ENCODE data around the gene TRMT5.

TRMT5 gene

DNA sequence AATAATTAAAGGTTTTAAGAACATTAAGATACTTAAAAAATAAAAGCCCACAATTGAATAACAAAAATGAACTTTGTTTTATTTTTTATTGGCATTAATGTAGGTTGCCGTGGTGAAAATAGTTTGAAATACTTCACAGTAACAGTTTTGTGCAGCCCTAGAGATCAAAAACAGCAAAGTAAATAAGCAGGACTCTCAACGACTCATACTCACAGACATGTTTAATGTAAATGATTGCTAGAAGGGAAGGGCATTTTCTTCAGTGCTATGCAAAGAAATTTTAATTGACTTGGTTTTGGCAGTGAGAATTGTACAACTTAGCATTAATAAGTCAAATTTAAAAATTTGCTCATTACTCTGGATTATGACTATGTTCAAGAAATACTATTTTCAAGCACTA lies 16.0 kb downstream of the TRMT5 start:
- Histone ChIP-seq H3K27ac (ENCODE audit: low read depth, low read length) (no peak overlapping the region), H3K4me3 (ENCODE audit: low read length) (no peak overlapping the region), H3K27me3 (ENCODE audit: insufficient read depth, low read length) (no peaks in the 10 kb centered on the region), H3K9me3 (ENCODE audit: insufficient read depth, low read depth, low read length) (no peaks in the 10 kb centered on the region), H3K9ac (ENCODE audit: low read depth, low read length) (no peak overlapping the region), H3K4me1 (ENCODE audit: insufficient read depth, low read length) (no peaks in the 10 kb centered on the region), H3K36me3 (ENCODE audit: insufficient read depth, low read length) (no peaks in the 10 kb centered on the region)
- 77% methylated on average over 2 of the region's 2 CpGs for WGBS

DNA sequence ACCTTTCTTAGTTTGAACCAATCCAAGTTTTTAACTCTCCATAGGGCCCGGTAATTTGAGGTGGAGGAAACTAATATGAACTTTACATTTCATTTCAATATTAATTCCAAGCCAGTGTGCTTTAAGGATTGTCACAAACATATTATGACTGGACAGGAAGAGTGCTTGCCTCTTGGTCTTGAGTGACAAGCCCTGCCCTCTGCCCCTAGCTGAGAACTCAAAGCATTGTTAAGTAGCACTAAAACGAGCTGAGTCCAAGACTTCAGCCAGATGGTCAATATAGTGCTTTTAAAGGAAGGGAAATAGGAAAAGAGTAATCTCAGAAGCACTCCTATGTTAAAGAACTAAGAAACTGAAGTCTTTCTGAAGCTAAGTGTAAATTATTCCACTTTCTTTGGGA lies 17.1 kb downstream of the TRMT5 start:
- H3K27ac ChIP-seq (ENCODE audit: low read depth, low read length), result 0 out of 2 replicates have a peak overlapping the region, but pooled peaks have one; percentile 23
- no peaks in the 10 kb centered on the region for H3K4me1 ChIP-seq (ENCODE audit: insufficient read depth, low read length)
- no peaks in the 10 kb centered on the region for H3K9me3 ChIP-seq (ENCODE audit: insufficient read depth, low read depth, low read length)
- H3K27me3 ChIP-seq (ENCODE audit: insufficient read depth, low read length), result no peaks in the 10 kb centered on the region
- H3K36me3 ChIP-seq (ENCODE audit: insufficient read depth, low read length), result no peaks in the 10 kb centered on the region
- no peak overlapping the region for H3K4me3 ChIP-seq (ENCODE audit: low read length)
- H3K9ac ChIP-seq (ENCODE audit: low read depth, low read length), result no peak overlapping the region
- WGBS, result 68% methylated on average over 1 of the region's 2 CpGs

- Histone ChIP-seq H3K27me3 (ENCODE audit: insufficient read depth, low read length) (no peaks in the 10 kb centered on the region), H3K27ac (ENCODE audit: low read depth, low read length) (no peak overlapping the region), H3K36me3 (ENCODE audit: insufficient read depth, low read length) (peaks cover 4% of the 10 kb centered on the region), H3K4me3 (ENCODE audit: low read length) (no peak overlapping the region), H3K4me1 (ENCODE audit: insufficient read depth, low read length) (no peaks in the 10 kb centered on the region), H3K9me3 (ENCODE audit: insufficient read depth, low read depth, low read length) (peaks cover 34% of the 10 kb centered on the region), H3K9ac (ENCODE audit: low read depth, low read length) (no peak overlapping the region)
Observed at GRCh38 chr14:60958146-60958545, 22.7 kb downstream of the TRMT5 start.

GRCh38 chr14:60956632-60957031 lies 24.2 kb downstream of the TRMT5 start:
- Histone ChIP-seq H3K9me3 (ENCODE audit: insufficient read depth, low read depth, low read length) (peaks cover 34% of the 10 kb centered on the region), H3K4me1 (ENCODE audit: insufficient read depth, low read length) (no peaks in the 10 kb centered on the region), H3K27ac (ENCODE audit: low read depth, low read length) (no peak overlapping the region), H3K27me3 (ENCODE audit: insufficient read depth, low read length) (no peaks in the 10 kb centered on the region), H3K36me3 (ENCODE audit: insufficient read depth, low read length) (peaks cover 4% of the 10 kb centered on the region), H3K9ac (ENCODE audit: low read depth, low read length) (no peak overlapping the region), H3K4me3 (ENCODE audit: low read length) (no peak overlapping the region)
- no CpG with 5 or more reads among the region's 1 CpG for WGBS

- H3K27me3 ChIP-seq (ENCODE audit: insufficient read depth, low read length), result no peaks in the 10 kb centered on the region
- H3K9ac ChIP-seq (ENCODE audit: low read depth, low read length), result no peak overlapping the region
- WGBS, result 100% methylated on average over 2 of the region's 4 CpGs
- peaks cover 34% of the 10 kb centered on the region for H3K9me3 ChIP-seq (ENCODE audit: insufficient read depth, low read depth, low read length)
- H3K4me1 ChIP-seq (ENCODE audit: insufficient read depth, low read length), result no peaks in the 10 kb centered on the region
- H3K36me3 ChIP-seq (ENCODE audit: insufficient read depth, low read length), result peaks cover 4% of the 10 kb centered on the region
- H3K27ac ChIP-seq (ENCODE audit: low read depth, low read length), result no peak overlapping the region
- no peak overlapping the region for H3K4me3 ChIP-seq (ENCODE audit: low read length)
Observed at GRCh38 chr14:60956202-60956601, 24.7 kb downstream of the TRMT5 start.

- H3K4me3 ChIP-seq (ENCODE audit: low read length), result no peak overlapping the region
- H3K9ac ChIP-seq (ENCODE audit: low read depth, low read length), result no peak overlapping the region
- no peaks in the 10 kb centered on the region for H3K27me3 ChIP-seq (ENCODE audit: insufficient read depth, low read length)
- no peak overlapping the region for H3K27ac ChIP-seq (ENCODE audit: low read depth, low read length)
- peaks cover 21% of the 10 kb centered on the region; the same call in 1 of the 2 replicates for H3K9me3 ChIP-seq (ENCODE audit: insufficient read depth, low read depth, low read length)
- no peaks in the 10 kb centered on the region for H3K4me1 ChIP-seq (ENCODE audit: insufficient read depth, low read length)
- 95% methylated on average over 2 of the region's 3 CpGs for WGBS
- H3K36me3 ChIP-seq (ENCODE audit: insufficient read depth, low read length), result peaks cover 3% of the 10 kb centered on the region
Observed at GRCh38 chr14:60951776-60952435, 29.0 kb downstream of the TRMT5 start.

DNA sequence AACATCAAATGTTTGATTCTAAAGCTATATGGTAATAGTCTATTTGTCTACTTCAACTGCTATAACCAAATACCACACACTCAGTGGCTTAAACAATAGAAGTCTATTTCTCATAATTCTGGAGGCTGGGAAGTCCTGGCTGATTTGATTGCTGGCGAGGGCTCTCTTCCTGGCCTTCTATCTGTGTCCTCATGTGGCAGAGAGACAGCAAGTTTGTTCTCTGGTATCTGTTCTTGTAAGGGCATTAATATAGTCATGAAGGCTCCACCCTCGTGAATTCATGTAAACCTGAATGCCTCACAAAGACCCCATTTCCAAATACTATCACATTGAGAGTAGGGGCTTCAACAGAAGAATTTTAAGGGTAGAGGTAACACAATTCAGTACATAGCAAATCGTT lies 34.1 kb downstream of the TRMT5 start:
- no peaks in the 10 kb centered on the region for H3K9me3 ChIP-seq (ENCODE audit: insufficient read depth, low read depth, low read length)
- no peak overlapping the region for H3K27ac ChIP-seq (ENCODE audit: low read depth, low read length)
- H3K9ac ChIP-seq (ENCODE audit: low read depth, low read length), result no peak overlapping the region
- no peaks in the 10 kb centered on the region for H3K27me3 ChIP-seq (ENCODE audit: insufficient read depth, low read length)
- peaks cover 15% of the 10 kb centered on the region; the same call in 1 of the 2 replicates for H3K4me1 ChIP-seq (ENCODE audit: insufficient read depth, low read length)
- 83% methylated on average over 2 of the region's 3 CpGs for WGBS
- no peaks in the 10 kb centered on the region for H3K36me3 ChIP-seq (ENCODE audit: insufficient read depth, low read length)
- H3K4me3 ChIP-seq (ENCODE audit: low read length), result no peak overlapping the region

DNA sequence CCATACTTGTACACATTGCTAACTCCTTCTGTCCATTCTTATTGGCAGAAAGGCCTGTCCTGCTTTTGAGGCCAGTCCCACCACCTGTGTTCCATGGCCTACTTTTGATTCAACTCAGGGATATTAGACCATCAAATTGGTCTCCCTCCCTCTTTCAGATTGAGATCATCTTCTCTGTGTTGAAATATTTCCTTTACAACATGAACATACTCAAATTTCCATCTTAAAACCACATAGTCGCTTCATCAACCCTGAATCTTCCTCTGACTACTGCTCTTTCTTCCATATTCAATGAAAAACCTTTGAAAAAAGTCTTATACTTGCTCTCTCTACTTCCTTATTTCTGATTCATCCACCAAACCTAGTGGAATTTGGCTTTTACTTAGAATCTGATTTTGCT lies 34.9 kb downstream of the TRMT5 start:
- no peaks in the 10 kb centered on the region for H3K27me3 ChIP-seq (ENCODE audit: insufficient read depth, low read length)
- H3K36me3 ChIP-seq (ENCODE audit: insufficient read depth, low read length), result no peaks in the 10 kb centered on the region
- H3K27ac ChIP-seq (ENCODE audit: low read depth, low read length), result no peak overlapping the region
- 91% methylated on average over 1 of the region's 1 CpG for WGBS
- no peaks in the 10 kb centered on the region for H3K9me3 ChIP-seq (ENCODE audit: insufficient read depth, low read depth, low read length)
- H3K4me3 ChIP-seq (ENCODE audit: low read length), result no peak overlapping the region
- H3K4me1 ChIP-seq (ENCODE audit: insufficient read depth, low read length), result peaks cover 15% of the 10 kb centered on the region; the same call in 1 of the 2 replicates
- H3K9ac ChIP-seq (ENCODE audit: low read depth, low read length), result no peak overlapping the region

- Histone ChIP-seq H3K36me3 (ENCODE audit: insufficient read depth, low read length) (no peaks in the 10 kb centered on the region), H3K4me1 (ENCODE audit: insufficient read depth, low read length) (peaks cover 15% of the 10 kb centered on the region; the same call in 1 of the 2 replicates), H3K4me3 (ENCODE audit: low read length) (no peak overlapping the region), H3K9me3 (ENCODE audit: insufficient read depth, low read depth, low read length) (no peaks in the 10 kb centered on the region), H3K27ac (ENCODE audit: low read depth, low read length) (no peak overlapping the region), H3K27me3 (ENCODE audit: insufficient read depth, low read length) (no peaks in the 10 kb centered on the region), H3K9ac (ENCODE audit: low read depth, low read length) (no peak overlapping the region)
- 85% methylated on average over 3 of the region's 4 CpGs for WGBS
Observed at GRCh38 chr14:60944204-60944603, 36.7 kb downstream of the TRMT5 start.

DNA sequence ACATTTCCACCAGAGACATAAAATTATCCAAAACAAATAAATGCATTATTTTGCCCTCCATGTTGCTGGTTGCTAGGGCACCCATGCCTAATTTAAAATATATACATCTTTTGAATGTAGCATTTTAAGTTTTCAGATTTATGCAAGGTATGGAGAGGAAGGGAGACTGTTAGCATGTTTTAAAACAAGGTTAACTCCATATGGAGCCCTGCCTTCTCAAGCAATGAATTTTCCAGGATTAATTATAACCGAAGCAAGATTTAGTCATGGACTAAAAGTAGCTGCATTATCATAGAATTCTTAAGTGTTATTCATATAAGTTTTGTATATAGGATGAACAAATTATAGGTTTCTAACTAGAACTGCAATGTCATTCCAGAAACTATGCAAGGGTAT lies 37.2 kb downstream of the TRMT5 start:
- no peaks in the 10 kb centered on the region for H3K36me3 ChIP-seq (ENCODE audit: insufficient read depth, low read length)
- peaks cover 15% of the 10 kb centered on the region; the same call in 1 of the 2 replicates for H3K4me1 ChIP-seq (ENCODE audit: insufficient read depth, low read length)
- WGBS, result no CpG with 5 or more reads among the region's 1 CpG
- no peak overlapping the region for H3K27ac ChIP-seq (ENCODE audit: low read depth, low read length)
- no peaks in the 10 kb centered on the region for H3K27me3 ChIP-seq (ENCODE audit: insufficient read depth, low read length)
- H3K4me3 ChIP-seq (ENCODE audit: low read length), result no peak overlapping the region
- H3K9ac ChIP-seq (ENCODE audit: low read depth, low read length), result no peak overlapping the region
- no peaks in the 10 kb centered on the region for H3K9me3 ChIP-seq (ENCODE audit: insufficient read depth, low read depth, low read length)

DNA sequence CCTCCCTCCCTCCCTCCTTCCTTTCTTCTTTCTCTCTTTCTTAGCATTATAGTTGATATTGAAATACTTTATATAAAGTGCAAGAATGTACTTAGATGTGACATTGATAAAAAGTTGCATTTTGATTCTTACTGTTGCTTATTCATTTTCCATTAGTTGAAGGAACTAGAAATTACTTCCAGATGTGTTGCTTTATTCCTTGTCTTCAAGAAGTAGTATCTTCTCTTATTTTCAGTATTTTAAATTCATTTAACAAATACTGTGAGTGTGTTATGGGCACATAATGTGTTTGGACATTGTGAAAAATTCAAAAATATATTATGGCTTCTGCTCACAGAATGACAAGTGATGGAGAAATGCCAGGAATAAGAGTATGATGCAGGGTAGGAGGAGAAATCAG lies 45.6 kb downstream of the TRMT5 start:
- H3K27me3 ChIP-seq (ENCODE audit: insufficient read depth, low read length), result no peaks in the 10 kb centered on the region
- no peak overlapping the region for H3K27ac ChIP-seq (ENCODE audit: low read depth, low read length)
- no peaks in the 10 kb centered on the region for H3K36me3 ChIP-seq (ENCODE audit: insufficient read depth, low read length)
- no peaks in the 10 kb centered on the region for H3K4me1 ChIP-seq (ENCODE audit: insufficient read depth, low read length)
- H3K4me3 ChIP-seq (ENCODE audit: low read length), result no peak overlapping the region
- no peak overlapping the region for H3K9ac ChIP-seq (ENCODE audit: low read depth, low read length)
- no peaks in the 10 kb centered on the region for H3K9me3 ChIP-seq (ENCODE audit: insufficient read depth, low read depth, low read length)
